GM12892 (cell line): ENCODE results near the gene CLASP1.

Source experiments
- POLR2A ChIP-seq: IDR thresholded peaks from 2 replicates; pipeline ENCODE4 v1.6.1; 2011; ENCODE audit warnings: low read depth, low read length, control low read depth
- POLR2AphosphoS5 ChIP-seq: IDR thresholded peaks from 2 replicates; pipeline ENCODE4 v1.6.1; 2011; ENCODE audit warnings: low read depth, low read length, control low read depth

GRCh38 chr2:121429119-121429903, 220.0 kb downstream of the CLASP1 start:
- TF ChIP-seq POLR2A (no peak), POLR2AphosphoS5 (no peak)
